NOMO-1 treated with DMSO at 0.1 percent for 48 hours (cell line): ENCODE measurements around the gene LHX1.

Experiments
- DNase-seq: peaks from one replicate; lab custom pipeline; 2025; ENCODE audit not compliant: unreplicated experiment; lab: John Stamatoyannopoulos, UW

The LHX1 gene

DNA sequence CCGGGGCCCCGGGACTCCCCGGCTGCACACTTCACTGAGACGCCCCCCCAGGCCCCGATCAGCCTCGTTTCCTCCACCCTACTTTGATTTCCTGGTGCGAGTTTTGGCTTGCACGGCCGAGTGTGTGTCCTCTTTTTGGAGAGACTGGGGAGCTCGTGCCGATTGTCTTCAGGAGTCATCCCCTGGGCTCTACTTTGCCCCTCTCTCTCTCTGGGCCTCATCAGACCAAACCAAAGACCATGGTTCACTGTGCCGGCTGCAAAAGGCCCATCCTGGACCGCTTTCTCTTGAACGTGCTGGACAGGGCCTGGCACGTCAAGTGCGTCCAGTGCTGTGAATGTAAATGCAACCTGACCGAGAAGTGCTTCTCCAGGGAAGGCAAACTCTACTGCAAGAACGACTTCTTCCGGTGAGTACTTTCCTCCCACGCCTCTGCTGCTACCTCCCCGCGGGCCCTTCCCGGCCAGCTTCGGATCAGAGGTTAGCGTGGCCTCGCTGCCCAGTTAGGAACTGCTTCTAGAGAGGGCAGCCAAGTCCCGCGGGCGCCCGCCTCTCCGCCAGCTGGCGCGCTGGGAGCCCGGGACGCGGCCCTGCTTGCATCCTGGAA is 787 bp downstream of the LHX1 start:
- no peak for DNase-seq

DNA sequence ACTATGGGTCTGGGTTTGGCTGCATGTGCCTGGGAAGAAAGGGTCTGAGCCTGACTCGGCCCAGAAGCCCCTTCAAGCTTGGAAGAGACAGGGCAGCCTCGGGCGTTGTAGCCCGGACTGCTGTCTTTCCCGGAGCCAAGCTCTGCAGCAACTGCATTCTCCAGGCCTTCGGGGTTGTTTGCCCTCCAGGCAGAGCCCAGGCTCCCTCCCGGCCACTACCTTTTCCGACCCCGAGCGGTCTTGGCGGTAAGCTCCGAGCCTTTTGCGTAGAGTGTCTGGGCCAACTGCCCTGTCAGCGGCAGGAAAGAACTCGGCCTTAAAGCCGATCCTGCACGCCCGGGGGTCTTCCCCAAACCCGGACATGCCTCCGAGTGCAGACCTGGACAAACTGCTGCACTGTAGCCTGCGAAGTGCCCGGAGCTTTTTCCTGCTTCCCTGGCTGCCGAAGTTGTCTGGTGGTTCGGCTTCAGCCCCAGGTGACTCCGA is 1.3 kb downstream of the LHX1 start:
- no peak for DNase-seq

DNA sequence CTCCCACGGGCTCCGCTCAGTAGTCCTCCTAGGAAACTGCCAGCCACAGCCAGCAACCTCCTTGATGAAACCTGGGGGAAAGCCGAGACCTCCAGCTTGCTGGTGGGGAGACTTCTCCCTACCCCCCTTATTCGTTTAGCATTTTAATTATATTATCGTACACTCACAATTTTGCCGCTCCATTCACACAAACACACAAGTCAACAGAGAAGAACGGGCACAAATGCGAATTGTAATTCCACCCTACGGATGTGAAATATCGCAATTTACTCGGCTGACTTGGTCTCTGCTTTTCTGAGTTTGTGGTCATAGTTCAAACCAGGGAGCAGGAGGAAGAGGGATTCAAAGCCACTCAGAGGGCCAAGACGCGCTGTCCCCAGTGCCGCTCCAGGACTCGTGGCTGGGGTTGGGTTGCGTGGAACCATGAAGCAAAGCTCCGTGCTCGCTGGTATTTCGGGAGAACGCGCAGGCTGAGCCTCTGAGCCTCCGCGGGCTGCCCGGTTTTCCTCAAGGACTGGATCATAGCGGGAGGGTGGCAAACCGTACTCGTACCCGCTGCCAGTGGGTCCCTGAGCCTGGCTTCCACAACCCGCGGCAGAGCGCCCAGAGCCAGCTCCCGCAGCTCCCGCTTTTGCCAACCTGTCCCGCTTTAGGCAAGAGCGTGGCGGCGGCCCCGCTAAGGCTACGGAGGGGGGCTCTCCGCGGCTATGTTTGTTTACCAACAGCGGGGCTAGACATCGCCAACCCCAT is 2.0 kb downstream of the LHX1 start:
- no peak for DNase-seq

DNA sequence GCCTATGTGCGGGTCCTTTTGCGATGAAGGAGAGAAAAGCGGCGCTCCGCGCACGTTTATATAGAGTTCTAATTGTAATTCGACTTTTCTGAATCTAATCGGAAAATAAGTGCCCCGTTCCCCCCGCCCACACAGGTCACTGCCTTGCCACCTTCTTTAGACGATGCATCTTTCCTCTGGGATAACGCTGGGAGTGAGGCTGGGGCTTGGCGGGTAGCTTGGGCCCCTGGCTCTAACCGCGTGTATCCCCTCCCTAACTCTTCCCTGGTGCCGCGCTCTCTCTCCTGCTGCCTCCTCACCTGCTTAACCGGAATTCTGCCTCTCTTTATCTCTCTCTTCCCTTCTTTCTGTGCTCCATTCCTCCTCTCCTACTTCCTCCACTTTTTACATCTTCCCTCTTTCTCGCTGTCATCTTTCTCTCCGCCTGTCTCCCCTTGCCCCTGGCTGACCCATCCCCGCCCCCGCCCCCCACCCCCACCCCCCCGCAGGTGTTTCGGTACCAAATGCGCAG is 2.6 kb downstream of the LHX1 start:
- DNase-seq: no peak

DNA sequence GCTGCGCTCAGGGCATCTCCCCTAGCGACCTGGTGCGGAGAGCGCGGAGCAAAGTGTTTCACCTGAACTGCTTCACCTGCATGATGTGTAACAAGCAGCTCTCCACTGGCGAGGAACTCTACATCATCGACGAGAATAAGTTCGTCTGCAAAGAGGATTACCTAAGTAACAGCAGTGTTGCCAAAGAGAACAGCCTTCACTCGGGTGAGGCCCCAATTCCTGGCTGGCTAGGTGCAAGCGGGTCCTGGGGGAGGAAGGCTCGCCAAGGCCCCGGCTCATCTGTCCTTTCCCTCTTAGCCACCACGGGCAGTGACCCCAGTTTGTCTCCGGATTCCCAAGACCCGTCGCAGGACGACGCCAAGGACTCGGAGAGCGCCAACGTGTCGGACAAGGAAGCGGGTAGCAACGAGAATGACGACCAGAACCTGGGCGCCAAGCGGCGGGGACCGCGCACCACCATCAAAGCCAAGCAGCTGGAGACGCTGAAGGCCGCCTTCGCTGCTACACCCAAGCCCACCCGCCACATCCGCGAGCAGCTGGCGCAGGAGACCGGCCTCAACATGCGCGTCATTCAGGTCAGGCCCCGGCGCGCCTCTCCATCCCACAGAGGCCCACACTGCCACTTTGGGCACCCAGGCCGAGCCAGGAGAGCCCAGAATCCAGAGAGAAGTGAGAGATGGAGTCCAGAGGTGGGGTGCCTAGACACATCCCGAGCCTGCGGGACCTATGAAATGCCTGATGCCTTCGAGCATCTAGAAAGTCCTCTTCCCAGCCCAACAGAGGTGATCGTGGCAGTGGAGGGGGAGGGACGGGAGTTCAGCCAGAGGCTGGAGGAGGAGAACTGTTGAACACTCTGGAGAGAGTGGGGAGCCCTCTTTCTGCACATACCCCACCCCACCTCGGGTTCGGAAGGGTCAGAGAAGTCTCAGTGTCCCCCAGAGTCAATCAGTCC is 3.3 kb downstream of the LHX1 start:
- no peak for DNase-seq

DNA sequence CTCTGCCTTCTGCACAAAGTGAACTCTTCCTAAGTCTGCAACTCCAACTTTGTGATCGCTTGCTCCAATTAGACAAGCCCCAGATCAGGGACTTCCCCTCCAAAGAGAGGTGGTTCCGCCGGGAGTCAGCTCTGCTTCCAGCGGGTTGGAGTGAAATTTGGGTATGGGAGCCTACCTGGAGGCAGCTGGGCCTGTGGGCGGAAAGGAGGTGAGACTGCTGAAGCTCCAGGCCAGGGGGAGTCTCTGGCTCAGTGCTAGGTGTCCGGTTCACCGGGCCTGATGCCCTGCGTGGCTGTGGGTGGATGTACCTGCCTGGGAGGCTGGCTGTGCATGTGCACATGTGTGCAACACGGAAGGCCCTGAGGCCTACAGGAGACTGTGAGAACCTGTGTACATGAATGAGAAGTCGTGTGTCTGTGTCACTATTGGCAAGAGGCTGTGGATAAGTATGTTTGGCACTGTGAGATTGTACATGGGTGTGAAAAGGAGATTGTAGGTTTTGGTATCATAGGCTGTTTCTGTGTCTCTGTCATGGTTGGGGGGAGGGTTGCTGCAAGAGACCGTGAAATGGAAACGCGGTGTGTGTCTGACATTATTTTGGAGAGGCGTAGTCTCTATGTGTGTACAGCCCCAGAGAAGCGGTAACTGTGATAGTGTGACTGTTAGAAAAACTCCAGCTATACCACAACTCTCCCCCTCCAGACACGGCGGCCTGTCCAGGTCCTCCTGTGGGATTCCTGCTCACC is 4.2 kb downstream of the LHX1 start:
- no peak for DNase-seq

DNA sequence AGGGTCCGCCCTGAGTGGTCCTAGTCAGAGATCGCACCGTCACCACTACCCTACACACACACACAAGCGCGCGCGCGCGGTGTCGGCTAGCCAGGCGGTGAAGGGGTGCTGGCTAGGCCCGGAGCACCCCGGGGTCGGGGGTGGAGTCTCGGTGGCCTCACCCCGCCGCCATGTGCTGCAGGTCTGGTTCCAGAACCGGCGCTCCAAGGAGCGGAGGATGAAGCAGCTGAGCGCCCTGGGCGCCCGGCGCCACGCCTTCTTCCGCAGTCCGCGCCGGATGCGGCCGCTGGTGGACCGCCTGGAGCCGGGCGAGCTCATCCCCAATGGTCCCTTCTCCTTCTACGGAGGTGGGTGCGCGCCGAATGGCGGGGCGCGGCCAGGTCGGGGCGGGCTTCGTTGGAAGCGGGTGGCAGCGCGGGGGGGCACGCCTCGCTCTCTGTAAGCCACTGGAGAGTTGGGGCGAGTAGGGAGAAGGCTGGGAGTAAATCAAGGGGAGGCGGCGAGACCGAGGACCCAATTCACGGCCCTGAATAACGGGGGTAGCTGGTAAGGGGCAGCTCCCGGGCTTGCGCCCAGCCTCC is 4.8 kb downstream of the LHX1 start:
- no peak for DNase-seq

DNA sequence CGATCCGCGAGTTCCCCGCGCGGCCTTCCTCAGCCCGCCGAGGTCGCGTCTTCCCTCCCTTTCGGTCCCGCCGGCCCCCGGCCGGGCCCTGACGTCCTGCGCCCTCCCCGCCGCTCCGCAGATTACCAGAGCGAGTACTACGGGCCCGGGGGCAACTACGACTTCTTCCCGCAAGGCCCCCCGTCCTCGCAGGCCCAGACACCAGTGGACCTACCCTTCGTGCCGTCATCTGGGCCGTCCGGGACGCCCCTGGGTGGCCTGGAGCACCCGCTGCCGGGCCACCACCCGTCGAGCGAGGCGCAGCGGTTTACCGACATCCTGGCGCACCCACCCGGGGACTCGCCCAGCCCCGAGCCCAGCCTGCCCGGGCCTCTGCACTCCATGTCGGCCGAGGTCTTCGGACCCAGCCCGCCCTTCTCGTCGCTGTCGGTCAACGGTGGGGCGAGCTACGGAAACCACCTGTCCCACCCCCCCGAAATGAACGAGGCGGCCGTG is 5.4 kb downstream of the LHX1 start:
- DNase-seq: no peak

DNA sequence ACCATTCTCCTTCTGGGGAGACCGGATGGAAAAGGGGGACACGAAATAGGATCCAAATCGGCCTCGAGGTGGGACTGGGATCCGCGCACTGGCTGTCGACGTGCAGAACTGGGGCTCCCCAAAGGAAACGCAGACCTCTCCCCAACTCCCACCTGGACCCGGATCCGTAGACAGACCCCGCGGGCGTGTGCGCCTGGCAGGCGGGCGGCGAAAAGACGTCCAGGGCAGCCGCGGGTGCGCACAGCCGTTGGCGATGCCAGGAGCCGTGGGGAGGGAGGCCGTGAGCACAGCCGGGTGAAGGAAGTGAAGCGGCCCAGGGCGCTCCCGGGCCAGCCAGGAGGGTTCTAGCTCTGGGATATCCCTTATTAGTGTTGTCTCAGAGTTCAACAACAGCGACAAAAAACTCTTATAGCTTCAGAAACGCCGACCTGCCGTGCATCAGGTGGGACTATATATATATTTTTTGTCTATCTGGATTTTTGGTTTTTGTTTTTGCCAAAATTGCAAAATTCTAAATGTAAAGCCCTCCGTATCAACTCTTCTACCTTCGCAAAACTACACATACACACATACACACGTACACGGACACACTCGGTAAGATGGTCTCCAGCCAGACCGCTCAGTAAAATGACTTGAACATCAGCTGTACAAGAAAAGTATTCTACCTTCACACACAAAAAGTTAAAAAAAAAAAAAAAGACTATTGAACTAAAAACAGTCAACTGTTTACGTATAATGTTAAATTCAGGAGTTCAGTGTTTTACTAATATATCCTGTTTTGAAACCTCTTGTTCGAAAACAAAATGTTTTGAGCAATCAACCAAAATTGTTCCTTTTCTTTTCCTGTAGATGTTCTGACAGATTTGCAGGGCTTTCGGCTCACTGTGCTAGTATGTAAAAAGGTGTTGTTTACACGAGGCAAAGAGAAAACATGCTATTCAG is 6.2 kb downstream of the LHX1 start:
- no peak for DNase-seq

DNA sequence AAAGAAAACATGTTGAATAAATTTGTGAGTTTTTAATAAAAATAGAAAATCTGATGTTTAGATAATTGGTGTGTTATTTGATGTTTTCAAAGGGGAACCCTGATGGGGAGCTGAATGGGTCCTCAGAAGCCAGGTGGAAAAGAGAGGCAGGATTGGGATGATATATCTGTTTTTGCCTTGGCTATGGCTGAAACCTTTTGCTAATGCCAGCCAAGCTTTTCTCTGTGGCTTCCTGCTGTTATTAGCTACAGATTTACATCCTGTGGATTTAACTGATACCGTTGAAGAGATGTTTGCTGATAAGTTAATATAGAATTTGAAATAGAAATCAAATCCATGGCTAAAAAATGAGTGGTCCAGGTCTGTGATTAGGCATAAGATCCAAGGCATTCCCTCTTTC is 7.3 kb downstream of the LHX1 start:
- DNase-seq: no peak

DNA sequence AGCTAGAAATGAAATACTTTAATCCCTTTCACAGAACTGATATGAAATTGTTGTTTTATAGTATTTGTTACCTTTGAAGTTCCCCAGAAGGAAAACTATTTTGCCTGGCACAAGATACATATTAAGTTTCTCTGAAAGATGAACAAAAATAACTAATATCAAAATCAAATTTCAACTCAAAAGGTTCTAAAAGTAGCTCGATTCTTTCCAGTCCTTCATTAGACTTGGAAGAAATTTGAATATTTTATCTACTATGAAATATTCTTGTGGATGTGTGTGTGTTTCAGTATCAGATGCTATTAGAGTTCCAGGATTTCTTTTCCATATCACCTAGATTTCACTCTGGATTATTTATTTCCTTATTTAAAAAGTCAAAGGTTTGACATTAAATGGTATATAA is 7.9 kb downstream of the LHX1 start:
- DNase-seq: no peak

DNA sequence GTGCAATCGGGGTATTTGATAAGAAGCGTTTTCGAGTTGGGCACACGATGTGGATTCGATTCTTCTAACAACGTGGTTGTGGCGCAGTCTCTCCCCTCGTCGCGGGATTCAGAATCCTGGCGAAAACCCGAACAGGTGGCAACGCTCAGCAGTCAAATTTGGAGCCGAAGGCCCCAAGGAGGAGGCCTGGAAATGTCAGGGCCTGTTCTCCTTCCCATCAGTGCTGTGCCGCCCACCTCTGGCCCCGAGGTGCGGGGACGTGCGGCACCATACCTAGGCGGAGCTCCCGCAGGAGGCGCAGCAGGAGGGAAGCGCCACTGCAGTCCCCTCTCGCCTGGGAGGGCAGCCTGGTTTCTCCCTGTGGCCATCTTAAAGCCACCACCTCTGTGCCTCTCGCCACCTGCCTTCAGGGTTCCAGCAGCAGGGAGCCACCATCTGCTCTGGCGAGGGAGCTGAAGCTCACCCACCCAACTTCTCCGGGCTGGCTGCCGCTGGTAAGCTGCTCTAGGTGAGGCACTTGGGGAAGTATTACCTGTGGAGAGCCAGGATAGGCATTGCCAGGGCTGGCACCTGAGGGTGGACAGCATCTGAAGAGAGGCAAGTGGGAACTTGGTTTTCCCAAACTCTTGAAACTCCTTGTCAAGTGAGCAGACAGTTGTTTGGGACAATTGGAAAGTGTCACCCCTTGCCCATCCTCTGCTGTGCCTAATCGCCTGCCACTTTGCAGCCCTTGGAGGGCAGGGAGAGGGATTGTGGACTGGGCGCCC is 8.9 kb downstream of the LHX1 start:
- DNase-seq: no peak

DNA sequence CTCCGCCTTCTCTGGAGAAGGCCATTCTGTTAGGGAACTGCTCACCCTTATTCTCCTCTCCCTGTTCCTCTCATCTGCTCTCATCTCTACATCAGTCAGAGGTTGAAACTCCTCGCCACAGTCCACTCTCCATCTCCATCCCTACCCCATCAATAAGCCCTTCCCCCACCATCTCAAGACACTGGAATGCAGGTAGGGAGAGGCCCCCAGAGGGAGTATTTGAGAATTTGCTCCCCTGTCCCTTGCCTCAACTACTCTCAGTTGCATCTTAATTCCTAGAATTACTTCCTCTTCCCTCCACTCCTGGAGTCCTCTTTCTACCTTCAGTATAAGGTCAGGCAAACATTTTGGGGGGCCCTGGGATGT is 9.4 kb downstream of the LHX1 start:
- no peak for DNase-seq

DNA sequence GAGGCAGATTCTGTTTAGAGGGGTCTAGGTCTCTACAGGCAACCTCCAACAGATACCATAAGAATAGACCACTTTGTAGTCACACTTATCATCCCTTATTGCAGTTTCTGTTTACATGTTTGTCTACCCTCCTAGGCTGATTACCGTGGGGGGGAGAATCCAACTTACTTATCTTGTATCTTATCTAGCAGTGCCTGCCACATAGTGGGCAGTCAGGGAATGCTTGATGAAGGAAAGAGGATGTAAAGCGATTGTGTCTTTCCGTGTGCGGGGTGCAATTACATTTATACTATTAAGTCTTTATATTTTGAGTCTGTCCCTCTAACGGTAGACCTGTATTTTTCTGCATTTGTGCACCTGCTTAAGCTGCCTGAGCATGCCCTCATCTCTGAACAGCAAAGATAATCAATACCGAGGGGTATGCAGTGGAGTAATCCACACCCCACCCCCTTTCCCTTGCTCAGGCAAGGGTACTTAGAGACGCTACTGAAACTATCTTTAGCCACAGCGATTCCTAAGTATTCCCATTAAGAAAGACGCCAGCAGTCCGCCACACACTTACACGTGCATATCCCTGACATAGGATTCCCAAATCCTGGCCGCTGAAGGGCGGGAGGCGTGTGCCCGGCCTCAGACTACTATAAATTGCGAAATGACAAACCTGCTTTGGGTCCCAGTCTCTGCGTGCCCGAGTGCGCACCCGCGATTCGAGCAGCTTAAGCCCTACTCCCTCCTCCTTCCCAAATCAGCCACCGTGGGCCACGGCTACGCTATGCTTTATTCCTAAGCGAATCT is 10.8 kb downstream of the LHX1 start:
- no peak for DNase-seq

DNA sequence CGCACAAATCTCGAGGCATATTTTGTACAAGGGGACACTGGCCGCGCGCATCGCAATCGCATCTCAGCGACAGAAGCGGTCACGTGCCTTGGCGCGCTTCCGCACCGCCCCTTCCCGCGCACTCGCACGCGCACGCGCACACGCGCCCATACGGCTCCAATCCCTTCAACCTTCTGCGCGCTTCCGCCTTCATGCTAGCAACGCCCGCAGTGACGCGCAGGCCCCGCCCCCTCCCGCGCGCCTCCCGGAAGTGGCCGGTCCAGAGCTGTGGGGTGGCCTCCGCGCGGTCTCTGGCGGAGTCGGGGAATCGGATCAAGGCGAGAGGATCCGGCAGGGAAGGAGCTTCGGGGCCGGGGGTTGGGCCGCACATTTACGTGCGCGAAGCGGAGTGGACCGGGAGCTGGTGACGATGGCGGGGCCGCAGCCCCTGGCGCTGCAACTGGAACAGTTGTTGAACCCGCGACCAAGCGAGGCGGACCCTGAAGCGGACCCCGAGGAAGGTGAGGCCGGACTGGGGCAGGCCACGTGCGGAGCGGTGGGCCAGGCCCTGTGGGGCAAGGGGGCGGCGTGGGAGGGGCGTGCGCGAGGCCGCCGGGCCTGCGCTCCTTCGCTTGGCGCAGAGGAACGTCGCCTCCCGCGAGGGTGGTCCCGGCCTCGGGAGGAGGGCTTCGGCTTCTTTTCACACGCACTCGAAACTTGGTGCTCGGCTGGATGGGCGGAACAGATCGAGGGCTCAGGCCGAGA is 11.6 kb downstream of the LHX1 start, which contains the start of gene AATF:
Gene AATF, plus strand, starts transcription at position 238 of the 744 bp plus-strand sequence. Its CDS starts 172 bp downstream, at position 410.
- DNase-seq: peak; percentile 96

DNA sequence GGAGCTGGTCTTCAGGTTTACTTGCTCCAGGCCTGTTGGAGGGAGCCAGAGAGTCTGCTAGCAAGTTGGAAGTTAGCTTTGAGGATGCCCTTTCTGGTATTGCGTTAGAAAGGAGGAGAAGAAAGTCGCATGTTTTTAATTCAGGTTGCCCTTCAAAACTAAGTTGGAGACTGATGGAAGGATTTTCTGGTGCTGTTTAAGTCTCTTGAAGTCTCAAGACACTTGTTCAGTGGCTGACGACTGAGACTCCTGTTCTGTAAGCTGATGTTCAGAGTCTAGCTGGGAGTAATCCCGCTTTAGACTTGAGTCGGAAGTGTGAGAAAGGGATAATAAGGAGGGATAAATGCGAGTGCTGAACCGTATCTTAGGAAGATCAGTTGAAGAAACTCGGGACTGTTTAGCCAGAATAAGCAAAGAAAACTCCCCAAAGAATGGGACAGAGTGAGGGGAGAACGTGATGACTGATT is 12.2 kb downstream of the LHX1 start:
- DNase-seq: peak; percentile 41

DNA sequence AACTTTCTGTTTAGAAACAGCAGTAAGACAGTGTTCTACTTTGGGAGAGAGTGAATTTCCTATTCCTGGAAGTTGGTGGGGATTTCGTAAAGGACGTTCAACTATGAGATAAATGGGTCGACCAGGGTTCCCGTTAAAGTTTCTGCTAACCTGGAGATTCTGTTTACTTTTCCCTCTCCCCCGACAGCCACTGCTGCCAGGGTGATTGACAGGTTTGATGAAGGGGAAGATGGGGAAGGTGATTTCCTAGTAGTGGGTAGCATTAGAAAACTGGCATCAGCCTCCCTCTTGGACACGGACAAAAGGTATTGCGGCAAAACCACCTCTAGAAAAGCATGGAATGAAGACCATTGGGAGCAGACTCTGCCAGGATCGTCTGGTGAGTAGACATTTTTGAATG is 12.8 kb downstream of the LHX1 start:
- no peak for DNase-seq
